Memory B cell (primary cell): ENCODE data around the gene MEMO1.
"Not testable (repeated sequence)": the region's sequence is repeated elsewhere in the genome, so short reads cannot be mapped to it uniquely, and the experiment has no call there.

Experiments
- ATAC-seq: fragments of 150-1000 bp; cut with Tn5 transposase; 2 replicates; pipeline ENCODE4 v1.10.0; 2021; ENCODE audit warnings: low read depth, mild to moderate bottlenecking, moderate library complexity
- DNase-seq, 2 donors: peaks; one replicate each; pipeline ENCODE4 v3.0.0; 2022; ENCODE audit warnings: low spot score in 2 of 2
- H3K27ac Mint-ChIP-seq: one replicate; pipeline ENCODE4 v1.8.0; 2022; ENCODE audit warnings: mild to moderate bottlenecking, moderate library complexity, mixed read lengths
- H3K27me3 Mint-ChIP-seq: one replicate; pipeline ENCODE4 v1.8.0; 2022; ENCODE audit warnings: mixed read lengths
- H3K36me3 Mint-ChIP-seq: one replicate; pipeline ENCODE4 v1.8.0; 2022; ENCODE audit warnings: mild to moderate bottlenecking, mixed read lengths
- H3K4me1 Mint-ChIP-seq: one replicate; pipeline ENCODE4 v1.8.0; 2022; ENCODE audit warnings: mixed read lengths
- H3K4me3 Mint-ChIP-seq: one replicate; pipeline ENCODE4 v1.8.0; 2022; ENCODE audit warnings: mild to moderate bottlenecking, moderate library complexity, mixed read lengths
- H3K9me3 Mint-ChIP-seq: one replicate; pipeline ENCODE4 v1.8.0; 2022; ENCODE audit warnings: mixed read lengths

Gene MEMO1

GRCh38 chr2:31897340-31897739, 113.5 kb downstream of the MEMO1 start:
- not testable (repeated sequence) for DNase-seq, H3K4me3 Mint-ChIP-seq, ATAC-seq, H3K27me3 Mint-ChIP-seq, H3K4me1 Mint-ChIP-seq, H3K27ac Mint-ChIP-seq
- peaks cover 47% of the 10 kb centered on the region for H3K36me3 Mint-ChIP-seq
- peaks cover 12% of the 10 kb centered on the region for H3K9me3 Mint-ChIP-seq

GRCh38 chr2:31896293-31896692, 114.5 kb downstream of the MEMO1 start:
- H3K9me3 Mint-ChIP-seq: peaks cover 12% of the 10 kb centered on the region
- H3K4me3 Mint-ChIP-seq: no peak overlapping the region
- no peak for DNase-seq
- ATAC-seq: no peak
- peaks cover 5% of the 10 kb centered on the region for H3K4me1 Mint-ChIP-seq
- no peak overlapping the region for H3K27ac Mint-ChIP-seq
- H3K27me3 Mint-ChIP-seq: no peaks in the 10 kb centered on the region
- H3K36me3 Mint-ChIP-seq: peaks cover 45% of the 10 kb centered on the region

- no peak for DNase-seq
- peaks cover 12% of the 10 kb centered on the region for H3K9me3 Mint-ChIP-seq
- no peak for ATAC-seq
- H3K4me1 Mint-ChIP-seq: peaks cover 5% of the 10 kb centered on the region
- no peak overlapping the region for H3K27ac Mint-ChIP-seq
- no peaks in the 10 kb centered on the region for H3K27me3 Mint-ChIP-seq
- no peak overlapping the region for H3K4me3 Mint-ChIP-seq
- H3K36me3 Mint-ChIP-seq: peaks cover 39% of the 10 kb centered on the region
These were observed 116.2 kb downstream of the MEMO1 start for GRCh38 chr2:31894656-31895055.

DNA sequence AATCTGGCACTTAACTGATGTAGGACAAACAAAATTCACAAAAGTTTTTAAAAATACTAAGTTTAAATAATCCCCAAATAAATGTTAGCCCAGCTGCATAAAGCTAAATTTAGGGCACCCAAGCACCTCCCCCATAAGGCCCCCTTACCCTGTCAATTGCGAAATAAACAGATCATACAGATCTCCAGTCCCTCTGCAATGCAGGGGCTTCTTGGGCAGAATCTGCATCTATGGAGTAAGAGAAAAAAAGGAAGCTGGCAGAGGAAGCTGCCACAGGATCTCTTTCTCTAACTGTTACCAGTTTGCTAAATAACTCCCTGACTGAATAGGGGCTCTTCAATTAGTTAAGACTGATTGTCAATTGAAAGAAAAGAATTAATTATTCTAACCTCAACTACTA, 117.7 kb downstream of the MEMO1 start:
- peaks cover 24% of the 10 kb centered on the region for H3K36me3 Mint-ChIP-seq
- H3K9me3 Mint-ChIP-seq: peaks cover 4% of the 10 kb centered on the region
- no peak overlapping the region for H3K4me3 Mint-ChIP-seq
- no peaks in the 10 kb centered on the region for H3K27me3 Mint-ChIP-seq
- ATAC-seq: no peak
- H3K27ac Mint-ChIP-seq: peak overlapping the region; percentile 38
- H3K4me1 Mint-ChIP-seq: peaks cover 8% of the 10 kb centered on the region
- no peak for DNase-seq

- no peaks in the 10 kb centered on the region for H3K27me3 Mint-ChIP-seq
- H3K4me1 Mint-ChIP-seq: peaks cover 8% of the 10 kb centered on the region
- no peak overlapping the region for H3K27ac Mint-ChIP-seq
- ATAC-seq (peak; percentile 35), DNase-seq (no peak)
- H3K36me3 Mint-ChIP-seq: peaks cover 10% of the 10 kb centered on the region
- H3K9me3 Mint-ChIP-seq: no peaks in the 10 kb centered on the region
- no peak overlapping the region for H3K4me3 Mint-ChIP-seq
These were observed 121.8 kb downstream of the MEMO1 start for GRCh38 chr2:31889044-31889443.

DNA sequence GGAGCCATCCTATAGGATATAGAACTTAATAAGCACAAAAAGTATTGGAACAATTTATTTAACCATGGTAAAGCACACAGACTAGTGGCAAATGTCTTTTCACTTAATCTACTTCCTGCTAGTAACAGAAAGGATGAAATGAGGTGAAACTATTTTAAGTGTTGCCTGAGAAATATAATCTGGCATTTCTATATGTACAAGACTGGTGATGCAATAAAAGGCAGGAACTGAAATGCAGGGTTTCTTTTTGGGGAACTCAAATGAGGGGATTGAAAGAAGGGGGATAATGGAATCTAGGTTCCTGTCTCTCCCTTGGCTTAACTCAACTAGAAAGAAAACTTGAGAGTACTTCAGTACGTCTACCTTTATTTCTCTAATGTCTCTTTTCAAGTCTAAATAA, 122.3 kb downstream of the MEMO1 start:
- peaks cover 6% of the 10 kb centered on the region for H3K4me1 Mint-ChIP-seq
- H3K27ac Mint-ChIP-seq: no peak overlapping the region
- no peak overlapping the region for H3K4me3 Mint-ChIP-seq
- ATAC-seq (no peak), DNase-seq (no peak)
- H3K9me3 Mint-ChIP-seq: no peaks in the 10 kb centered on the region
- peaks cover 7% of the 10 kb centered on the region for H3K36me3 Mint-ChIP-seq
- H3K27me3 Mint-ChIP-seq: no peaks in the 10 kb centered on the region

DNA sequence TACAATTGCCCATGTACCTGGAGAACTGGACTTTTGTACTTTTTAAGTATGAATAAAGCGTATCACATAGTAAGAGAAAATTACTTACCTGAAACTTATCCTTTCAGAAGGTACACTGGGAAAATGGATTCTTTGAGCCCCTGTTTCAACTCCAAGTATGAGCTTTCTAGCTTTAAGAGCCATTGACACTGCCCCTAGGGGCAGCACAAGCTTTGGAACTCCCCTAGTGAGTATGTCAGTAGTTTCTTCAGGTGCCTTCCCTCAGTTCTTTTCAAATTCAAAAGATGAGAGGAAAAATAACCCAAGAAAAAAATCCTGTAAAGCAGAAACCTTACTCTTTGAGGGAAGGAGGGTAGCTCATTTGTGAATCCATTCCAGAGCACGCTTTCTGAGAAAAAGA, 124.1 kb downstream of the MEMO1 start:
- peak in 1 of 2 donors; percentile 1 for DNase-seq
- H3K36me3 Mint-ChIP-seq: peaks cover 6% of the 10 kb centered on the region
- H3K9me3 Mint-ChIP-seq: no peaks in the 10 kb centered on the region
- peak; percentile 64 for ATAC-seq
- H3K27ac Mint-ChIP-seq: no peak overlapping the region
- no peak overlapping the region for H3K4me3 Mint-ChIP-seq
- H3K4me1 Mint-ChIP-seq: peaks cover 3% of the 10 kb centered on the region
- no peaks in the 10 kb centered on the region for H3K27me3 Mint-ChIP-seq

GRCh38 chr2:31877008-31877407, 133.8 kb downstream of the MEMO1 start:
- H3K9me3 Mint-ChIP-seq: no peaks in the 10 kb centered on the region
- H3K27me3 Mint-ChIP-seq: no peaks in the 10 kb centered on the region
- H3K4me3 Mint-ChIP-seq: no peak overlapping the region
- DNase-seq (no peak), ATAC-seq (no peak)
- no peak overlapping the region for H3K27ac Mint-ChIP-seq
- H3K4me1 Mint-ChIP-seq: peaks cover 4% of the 10 kb centered on the region
- peaks cover 22% of the 10 kb centered on the region for H3K36me3 Mint-ChIP-seq

DNA sequence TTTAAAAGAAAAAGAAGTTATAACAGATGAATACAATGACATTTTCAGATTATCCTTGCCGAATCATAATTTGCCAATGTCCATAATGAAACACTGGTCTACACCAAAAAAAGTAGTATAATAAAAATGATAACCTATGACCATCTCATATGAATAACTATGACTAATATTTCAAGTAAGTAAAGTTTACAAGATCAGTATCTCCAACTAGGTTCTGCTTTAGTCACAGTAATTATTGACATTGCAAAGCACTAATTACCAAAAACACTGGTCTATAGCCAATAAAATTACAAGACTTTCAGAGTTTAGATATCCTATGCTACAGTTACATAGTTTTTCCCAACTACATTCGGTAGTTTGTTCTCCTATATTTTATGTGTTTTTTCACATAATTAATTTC, 136.7 kb downstream of the MEMO1 start:
- H3K4me3 Mint-ChIP-seq: no peak overlapping the region
- ATAC-seq: no peak
- H3K36me3 Mint-ChIP-seq: peaks cover 15% of the 10 kb centered on the region

DNA sequence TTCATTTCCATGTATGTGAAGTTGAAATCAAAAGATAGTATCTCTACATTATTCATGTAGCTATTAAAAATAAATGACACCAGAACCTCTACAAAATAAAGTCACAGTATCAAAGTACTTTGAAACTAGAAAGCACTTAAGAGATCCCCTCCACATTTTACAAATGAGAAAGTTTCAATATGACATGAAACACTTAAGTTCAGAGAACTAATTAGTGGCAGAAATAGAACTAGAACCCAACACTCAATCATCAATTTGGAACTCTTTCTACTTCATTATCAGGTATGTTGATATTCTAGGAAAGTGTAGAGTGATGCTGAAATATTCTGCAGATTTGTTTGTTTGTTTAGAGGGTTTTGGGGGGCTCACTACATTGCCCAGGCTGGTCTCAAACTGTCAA, 145.6 kb downstream of the MEMO1 start:
- Mint-ChIP-seq H3K36me3 (peaks cover 2% of the 10 kb centered on the region), H3K4me3 (no peak overlapping the region), H3K27me3 (no peaks in the 10 kb centered on the region), H3K27ac (no peak overlapping the region), H3K9me3 (no peaks in the 10 kb centered on the region), H3K4me1 (no peaks in the 10 kb centered on the region)
- DNase-seq: no peak
- no peak for ATAC-seq

More for the DNA sequence above, 136.7 kb downstream of the MEMO1 start:
- DNase-seq: no peak
- no peaks in the 10 kb centered on the region for H3K27me3 Mint-ChIP-seq
- H3K9me3 Mint-ChIP-seq: no peaks in the 10 kb centered on the region
- peaks cover 4% of the 10 kb centered on the region for H3K4me1 Mint-ChIP-seq
- H3K27ac Mint-ChIP-seq: no peak overlapping the region

DNA sequence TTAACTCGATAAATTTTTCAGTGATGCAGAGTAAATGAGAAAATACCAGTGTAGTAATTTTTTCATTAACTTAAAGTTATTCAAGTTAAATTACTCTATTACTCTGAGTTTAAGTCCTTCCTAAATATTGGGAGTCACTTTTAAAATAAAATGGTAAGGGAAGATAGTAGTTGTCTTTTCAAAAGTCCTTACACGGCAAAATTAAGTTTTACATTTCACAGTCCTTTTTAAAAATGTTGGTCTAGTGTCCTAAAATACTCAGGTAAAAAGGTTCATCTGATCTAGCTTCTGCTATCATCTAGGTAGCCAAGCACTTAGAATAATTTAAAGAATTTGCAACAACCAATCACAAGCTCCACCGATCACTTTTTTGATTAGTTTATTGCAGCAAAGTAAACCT, 146.9 kb downstream of the MEMO1 start:
- peaks cover 2% of the 10 kb centered on the region for H3K36me3 Mint-ChIP-seq
- H3K4me1 Mint-ChIP-seq: no peaks in the 10 kb centered on the region
- ATAC-seq: no peak
- no peaks in the 10 kb centered on the region for H3K9me3 Mint-ChIP-seq
- H3K4me3 Mint-ChIP-seq: no peak overlapping the region
- no peak overlapping the region for H3K27ac Mint-ChIP-seq
- DNase-seq: no peak
- H3K27me3 Mint-ChIP-seq: no peaks in the 10 kb centered on the region

GRCh38 chr2:31863015-31863656, 147.7 kb downstream of the MEMO1 start:
- not testable (repeated sequence) for H3K9me3 Mint-ChIP-seq, H3K36me3 Mint-ChIP-seq, H3K27me3 Mint-ChIP-seq, H3K4me1 Mint-ChIP-seq, ATAC-seq, H3K4me3 Mint-ChIP-seq, H3K27ac Mint-ChIP-seq, DNase-seq

DNA sequence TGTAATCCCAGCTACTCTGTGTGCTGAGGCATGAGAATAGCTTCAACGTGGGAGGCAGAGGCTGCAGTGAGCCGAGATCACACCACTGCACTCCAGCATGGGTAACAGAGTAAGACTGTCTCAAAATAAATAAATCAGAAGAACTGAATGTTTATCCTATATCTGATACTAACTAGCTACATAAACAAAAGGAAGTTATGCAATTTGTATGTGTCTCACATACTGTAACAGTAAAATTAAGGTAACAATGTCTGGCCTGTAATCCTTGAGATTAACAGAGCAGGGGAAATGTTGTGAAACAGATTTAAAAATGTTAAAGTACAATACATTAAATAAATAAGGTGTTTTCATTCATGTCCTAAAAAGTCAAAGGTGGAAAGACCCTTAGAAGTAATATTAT, 150.8 kb downstream of the MEMO1 start:
- no peaks in the 10 kb centered on the region for H3K9me3 Mint-ChIP-seq
- peaks cover 3% of the 10 kb centered on the region for H3K36me3 Mint-ChIP-seq
- H3K27ac Mint-ChIP-seq: no peak overlapping the region

GRCh38 chr2:31853521-31853920, 157.3 kb downstream of the MEMO1 start:
- Mint-ChIP-seq H3K4me3 (no peak overlapping the region), H3K36me3 (peaks cover 6% of the 10 kb centered on the region), H3K9me3 (no peaks in the 10 kb centered on the region), H3K27ac (no peak overlapping the region), H3K4me1 (no peaks in the 10 kb centered on the region), H3K27me3 (no peaks in the 10 kb centered on the region)
- ATAC-seq (no peak), DNase-seq (no peak)

More for the DNA sequence above, 150.8 kb downstream of the MEMO1 start:
- ATAC-seq: no peak
- Mint-ChIP-seq H3K27me3 (no peaks in the 10 kb centered on the region), H3K4me1 (no peaks in the 10 kb centered on the region), H3K4me3 (no peak overlapping the region)
- no peak for DNase-seq

- H3K9me3 Mint-ChIP-seq, DNase-seq, H3K4me1 Mint-ChIP-seq, H3K4me3 Mint-ChIP-seq, H3K36me3 Mint-ChIP-seq, H3K27ac Mint-ChIP-seq, ATAC-seq, H3K27me3 Mint-ChIP-seq: not testable (repeated sequence)
These were observed 168.7 kb downstream of the MEMO1 start for GRCh38 chr2:31842150-31842549.
